RPMI8226 (cell line): ENCODE results near the gene KEL.
A peak's percentile ranks its signal among the peaks of the same experiment; 100 is the strongest.

Experiments
- DNase-seq: peaks from one replicate; pipeline ENCODE4 v3.0.0-alpha.2; 2015

The KEL gene

GRCh38 chr7:142960955-142961512 lies 1.1 kb downstream of the KEL start:
- peak; percentile 17 for DNase-seq

GRCh38 chr7:142959202-142959601 lies 3.0 kb downstream of the KEL start:
- DNase-seq, result no peak

- DNase-seq, result no peak
These were observed 4.4 kb downstream of the KEL start for GRCh38 chr7:142957723-142958122.

GRCh38 chr7:142956951-142957623 lies 5.1 kb downstream of the KEL start:
- no peak for DNase-seq

- DNase-seq, result peak; percentile 19
These were observed 7.4 kb downstream of the KEL start for GRCh38 chr7:142954680-142955268.

GRCh38 chr7:142950235-142950634 lies 11.9 kb downstream of the KEL start:
- no peak for DNase-seq

- no peak for DNase-seq
These were observed 13.6 kb downstream of the KEL start for GRCh38 chr7:142948603-142949002.

- DNase-seq, result no peak
These were observed 17.2 kb downstream of the KEL start for GRCh38 chr7:142945001-142945400.

GRCh38 chr7:142943706-142944268 lies 18.4 kb downstream of the KEL start:
- DNase-seq, result no peak

GRCh38 chr7:142942746-142943145 lies 19.4 kb downstream of the KEL start:
- DNase-seq, result no peak

- no peak for DNase-seq
These were observed 20.6 kb downstream of the KEL start for GRCh38 chr7:142941541-142941940.

GRCh38 chr7:142940966-142941535 lies 21.1 kb downstream of the KEL start:
- DNase-seq, result no peak

GRCh38 chr7:142939226-142939910 lies 22.8 kb downstream of the KEL start, which contains the start of gene LLCFC1:
TSS of gene LLCFC1 (plus strand) at chr7:142939484. CDS start at chr7:142939622, 138 bp downstream.
- DNase-seq, result peak; percentile 53

- DNase-seq, result no peak
These were observed 23.6 kb downstream of the KEL start for GRCh38 chr7:142938611-142939010.

- no peak for DNase-seq
These were observed 26.1 kb downstream of the KEL start for GRCh38 chr7:142935941-142936565.

GRCh38 chr7:142934056-142934455 lies 28.1 kb downstream of the KEL start:
- no peak for DNase-seq

GRCh38 chr7:142933624-142934023 lies 28.5 kb downstream of the KEL start, which contains the start of gene TRPV5:
TSS of gene TRPV5 (minus strand) at chr7:142933746. CDS start at chr7:142933459, 287 bp downstream.
- DNase-seq, result no peak

GRCh38 chr7:142933092-142933475 lies 29.1 kb downstream of the KEL start:
- DNase-seq, result no peak

- no peak for DNase-seq
These were observed 29.6 kb downstream of the KEL start for GRCh38 chr7:142932386-142933091.

GRCh38 chr7:142930126-142930730 lies 31.9 kb downstream of the KEL start:
- DNase-seq, result no peak

- no peak for DNase-seq
These were observed 34.2 kb downstream of the KEL start for GRCh38 chr7:142927949-142928348.
